ENCODE measurements around the gene JPH2.
"Not testable (repeated sequence)": the region's sequence is repeated elsewhere in the genome, so short reads cannot be mapped to it uniquely, and the experiment has no call there.

The JPH2 gene

GRCh38 chr20:44212792-44213191 lies 25.8 kb upstream of the JPH2 start:
- no peak for FAIRE-seq
- DNase-seq (ENCODE audit: extremely low spot score, insufficient read length, low read depth) = no peak

DNA sequence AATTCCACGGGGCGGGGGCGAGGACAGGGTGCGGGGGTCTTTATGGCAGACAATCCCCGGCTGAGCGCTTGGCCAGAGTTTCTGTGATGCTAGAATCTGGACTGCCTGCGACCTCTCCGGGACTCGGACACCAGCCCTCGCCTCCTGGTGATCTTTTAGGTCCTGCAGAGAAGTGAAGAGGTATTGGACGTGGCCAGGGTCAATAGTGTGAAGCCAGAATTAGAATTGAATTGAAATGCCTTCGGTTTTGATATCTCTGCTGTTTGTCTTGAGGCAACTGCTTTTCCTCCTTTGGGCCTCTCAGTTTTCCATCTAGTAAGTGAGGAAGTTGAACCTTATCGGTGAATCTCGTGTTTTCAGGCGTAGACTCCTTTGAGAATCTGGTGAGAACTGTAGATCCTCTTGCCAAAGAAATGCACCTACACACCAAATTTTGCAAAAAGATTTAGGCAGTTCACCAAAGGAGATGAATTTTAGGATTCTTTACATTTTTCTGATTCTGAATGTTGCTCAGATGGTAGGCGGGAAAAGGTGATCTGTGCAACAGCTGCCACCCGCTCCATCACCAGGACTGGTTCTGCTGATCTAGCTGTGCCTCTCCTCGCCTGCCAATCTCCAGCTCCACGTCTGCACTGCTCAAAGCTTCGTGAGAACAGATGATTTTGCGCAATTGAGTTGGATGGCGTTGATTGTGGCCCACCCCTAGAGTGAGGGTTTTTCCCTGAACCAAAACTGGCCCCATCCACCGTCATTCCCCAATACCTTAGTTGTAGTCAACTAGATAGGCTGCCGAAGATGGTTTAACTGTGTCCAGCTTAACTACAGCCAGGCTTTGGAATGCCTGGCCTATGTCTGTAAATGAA lies 24.4 kb upstream of the JPH2 start:
- no peak for FAIRE-seq
- no peak for DNase-seq (ENCODE audit: extremely low spot score, insufficient read length, low read depth)

DNA sequence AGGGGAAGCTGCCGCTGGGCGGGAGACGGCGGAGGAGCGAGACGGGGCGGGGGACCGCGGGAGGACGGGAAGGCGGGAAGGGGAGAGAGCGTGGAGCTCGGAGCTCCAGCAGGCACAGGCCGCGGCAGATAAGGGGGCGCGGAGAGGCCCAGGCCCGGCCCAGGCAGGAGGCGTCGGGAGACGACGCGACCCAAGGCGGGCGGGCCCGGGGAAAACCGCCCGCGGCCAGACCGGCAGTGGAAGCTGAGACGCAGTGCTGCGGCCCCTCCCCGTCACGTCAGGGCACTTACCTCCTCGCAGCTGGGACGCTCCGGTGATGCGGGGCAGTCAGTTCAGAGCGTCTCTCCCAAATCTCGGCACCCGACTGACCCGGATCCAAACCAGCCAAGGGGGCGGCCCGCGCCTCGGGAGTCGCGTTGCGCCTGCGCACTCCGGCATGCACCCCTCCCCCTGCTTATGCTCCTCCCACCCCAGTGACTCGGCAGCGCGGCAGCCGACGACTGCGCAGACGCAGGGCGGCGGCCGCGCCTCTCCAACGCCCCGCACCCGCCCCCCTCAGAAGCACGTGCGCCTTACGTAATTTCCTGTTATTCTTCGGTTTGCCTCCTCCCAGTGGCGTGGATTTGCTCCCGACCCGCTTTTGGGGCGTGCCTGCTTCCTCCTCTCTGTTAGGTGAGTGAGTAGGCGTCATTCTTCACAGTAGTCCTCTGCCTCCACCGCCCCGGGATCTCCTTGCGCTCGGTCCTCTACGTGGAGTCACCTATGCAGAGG lies 23.6 kb upstream of the JPH2 start, which contains the start of gene OSER1:
OSER1 (minus strand) TSS at position 366 of the 771 bp plus-strand sequence. CDS start 3,814 bp downstream, outside the sequence.
- DNase-seq (ENCODE audit: extremely low spot score, insufficient read length, low read depth) (peak; percentile 97), FAIRE-seq (peak; percentile 96)

DNA sequence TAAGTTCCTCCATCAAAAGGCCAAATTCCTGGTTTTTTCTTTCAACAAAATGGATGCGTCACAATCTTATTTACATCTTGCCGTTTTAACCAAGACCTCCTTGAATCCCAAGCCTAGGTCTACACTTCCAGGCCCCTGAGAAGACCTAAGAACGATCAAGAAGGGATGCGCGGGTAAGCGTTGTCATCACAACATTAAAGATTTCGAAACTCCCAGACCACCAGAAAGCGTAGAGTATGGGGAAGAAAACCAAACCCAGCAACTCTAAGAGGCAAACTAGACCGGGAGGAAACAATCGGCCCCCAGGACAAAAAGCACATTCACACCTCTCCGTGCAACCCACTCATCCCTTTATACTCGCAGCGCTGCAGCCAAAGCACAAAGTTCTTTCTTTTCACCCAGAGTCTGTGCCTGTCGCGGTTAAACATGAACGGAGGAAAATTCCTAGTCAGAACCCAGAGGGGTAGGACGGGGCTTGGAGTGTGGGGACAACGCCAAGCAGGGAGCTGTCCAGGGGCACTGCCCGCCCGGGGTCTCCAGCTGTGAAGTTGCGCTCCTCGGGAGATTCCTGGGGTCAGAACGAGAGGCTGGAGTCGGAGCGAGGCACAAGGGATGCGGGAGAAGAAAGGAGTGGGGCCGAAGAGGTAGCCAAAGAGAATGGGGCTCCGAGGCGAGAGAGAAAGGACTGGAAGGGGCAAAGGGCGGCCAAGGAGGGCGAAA lies 22.9 kb upstream of the JPH2 start:
- DNase-seq (ENCODE audit: extremely low spot score, insufficient read length, low read depth) (no peak), FAIRE-seq (no peak)

- FAIRE-seq = peak; percentile 24
- no peak for DNase-seq (ENCODE audit: extremely low spot score, insufficient read length, low read depth)
These were observed 21.8 kb upstream of the JPH2 start for GRCh38 chr20:44208770-44209169.

DNA sequence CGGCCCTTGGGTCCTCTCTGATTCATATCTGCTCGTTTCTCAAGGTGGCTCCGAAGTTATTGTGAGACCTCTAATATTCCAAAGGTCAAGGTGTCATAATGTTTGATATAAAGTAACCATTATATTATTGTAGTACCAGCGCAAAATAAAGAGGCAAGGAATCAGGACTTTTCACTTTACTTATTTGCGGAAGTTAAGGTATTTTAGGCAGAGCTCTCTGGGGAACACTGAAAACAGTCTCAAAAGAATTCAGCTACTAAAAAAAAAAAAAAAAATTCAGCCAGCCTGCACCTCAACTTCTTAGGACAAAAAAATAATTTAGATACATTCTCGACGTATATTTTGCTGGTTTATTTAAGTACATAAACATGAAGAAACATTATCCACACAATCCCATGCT lies 21.2 kb upstream of the JPH2 start:
- DNase-seq (ENCODE audit: extremely low spot score, insufficient read length, low read depth) (no peak), FAIRE-seq (no peak)

DNA sequence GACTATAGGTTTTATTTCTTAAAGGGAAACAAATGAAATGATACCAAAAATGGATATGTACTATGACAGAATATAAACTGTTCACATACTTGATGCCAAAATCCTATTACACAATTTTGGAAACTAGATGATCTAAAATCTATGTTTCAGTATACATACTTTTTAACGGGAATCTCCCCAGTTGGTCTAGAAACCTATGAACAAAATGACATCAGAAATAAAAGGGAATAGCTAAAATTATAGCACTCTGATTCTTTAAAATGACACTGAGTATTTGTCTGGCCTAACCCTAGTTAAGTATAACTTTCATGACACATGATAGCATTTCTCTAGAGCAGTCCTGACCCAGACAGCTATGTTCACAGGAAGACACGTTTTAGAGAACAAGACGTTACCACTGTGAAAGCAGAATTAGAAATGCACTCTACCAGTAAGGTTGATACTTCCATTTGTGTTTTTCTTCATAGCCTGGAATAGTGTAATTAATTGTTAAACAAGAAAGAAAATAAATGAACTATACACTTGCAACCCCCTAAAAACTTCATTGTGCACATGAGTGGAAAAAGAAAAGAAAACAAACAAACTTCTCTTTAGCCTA lies 20.2 kb upstream of the JPH2 start:
- DNase-seq (ENCODE audit: extremely low spot score, insufficient read length, low read depth) (no peak), FAIRE-seq (no peak)

DNA sequence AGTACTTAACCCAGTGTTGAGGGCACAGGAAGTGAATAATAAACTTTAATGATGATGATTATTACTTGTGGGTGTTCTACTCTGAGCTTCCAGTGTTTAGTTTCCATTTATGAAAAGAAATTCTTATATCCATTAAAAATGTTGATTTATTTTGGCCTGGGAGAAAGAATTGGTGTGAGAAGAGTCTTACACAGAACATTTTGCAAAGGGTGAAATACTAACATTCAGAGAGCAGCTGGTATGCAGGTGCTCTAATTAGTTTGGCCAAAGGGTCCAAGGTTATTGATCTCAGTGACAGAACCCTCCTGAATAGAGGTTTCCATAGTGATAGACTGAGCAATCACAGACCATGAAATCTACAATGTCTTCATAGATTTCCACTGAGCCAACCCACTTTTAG lies 19.1 kb upstream of the JPH2 start:
- DNase-seq (ENCODE audit: extremely low spot score, insufficient read length, low read depth) (no peak), FAIRE-seq (no peak)

GRCh38 chr20:44204832-44205215 lies 17.8 kb upstream of the JPH2 start:
- FAIRE-seq (no peak), DNase-seq (ENCODE audit: extremely low spot score, insufficient read length, low read depth) (no peak)

DNA sequence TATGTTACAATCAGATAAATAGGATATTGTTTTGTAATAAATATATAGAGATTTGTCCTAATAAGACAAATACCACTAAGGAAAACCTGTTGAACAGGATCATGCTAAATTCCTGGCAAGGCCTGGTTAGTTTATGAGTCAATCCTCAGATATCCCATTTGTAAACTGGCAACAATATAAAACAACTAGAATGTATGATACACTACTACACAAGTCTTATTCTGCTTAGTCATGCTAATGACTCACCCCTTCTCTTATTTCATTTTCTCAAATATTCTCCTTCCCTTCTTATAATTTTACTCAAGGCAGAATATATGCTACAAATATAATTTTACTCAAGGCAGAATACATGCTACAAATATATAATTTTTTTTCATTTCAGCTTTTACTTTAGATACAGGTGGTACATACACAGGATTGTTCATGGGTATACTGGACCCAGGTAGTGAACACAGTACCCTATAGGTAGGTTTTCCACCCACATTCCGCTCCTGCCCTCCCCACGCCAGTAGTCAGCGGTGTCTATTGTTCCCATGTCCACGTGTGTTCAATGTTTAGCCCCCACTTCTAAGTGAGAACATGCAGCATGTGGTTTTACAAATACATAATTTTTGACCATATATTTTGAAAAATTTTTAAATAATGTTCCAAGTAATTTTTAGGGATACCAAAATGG lies 17.3 kb upstream of the JPH2 start:
- no peak for FAIRE-seq

GRCh38 chr20:44203161-44203560 lies 16.2 kb upstream of the JPH2 start:
- FAIRE-seq = no peak
- no peak for DNase-seq (ENCODE audit: extremely low spot score, insufficient read length, low read depth)

More for the DNA sequence above, 17.3 kb upstream of the JPH2 start:
- no peak for DNase-seq (ENCODE audit: extremely low spot score, insufficient read length, low read depth)

- DNase-seq (ENCODE audit: extremely low spot score, insufficient read length, low read depth) = no peak
- FAIRE-seq = no peak
These were observed 14.0 kb upstream of the JPH2 start for GRCh38 chr20:44200983-44201382.

DNA sequence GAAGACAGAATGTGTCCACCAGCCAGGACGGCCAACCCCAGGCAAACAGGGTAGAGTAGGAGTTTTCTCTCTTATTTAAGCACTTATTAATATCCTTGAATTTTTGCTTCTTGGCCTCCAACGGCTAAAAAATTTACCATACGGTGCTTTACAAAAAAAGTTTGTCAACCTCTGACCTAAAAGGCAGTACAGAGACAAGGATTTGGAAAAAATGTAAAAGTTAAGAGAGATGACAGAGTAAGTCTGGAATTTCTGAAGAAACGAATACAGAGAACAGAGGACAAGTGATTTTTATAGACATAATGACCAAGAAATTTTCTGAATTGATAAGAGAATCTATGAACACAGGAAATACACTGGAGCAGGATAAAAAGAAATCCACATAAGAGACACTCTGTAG lies 13.4 kb upstream of the JPH2 start:
- no peak for DNase-seq (ENCODE audit: extremely low spot score, insufficient read length, low read depth)
- FAIRE-seq = no peak

GRCh38 chr20:44199877-44200276 lies 12.9 kb upstream of the JPH2 start:
- DNase-seq (ENCODE audit: extremely low spot score, insufficient read length, low read depth) (no peak), FAIRE-seq (no peak)

- FAIRE-seq (no peak), DNase-seq (ENCODE audit: extremely low spot score, insufficient read length, low read depth) (no peak)
These were observed 11.9 kb upstream of the JPH2 start for GRCh38 chr20:44198872-44199271.

- FAIRE-seq = no peak
- no peak for DNase-seq (ENCODE audit: extremely low spot score, insufficient read length, low read depth)
These were observed 9.3 kb upstream of the JPH2 start for GRCh38 chr20:44196271-44196670.

DNA sequence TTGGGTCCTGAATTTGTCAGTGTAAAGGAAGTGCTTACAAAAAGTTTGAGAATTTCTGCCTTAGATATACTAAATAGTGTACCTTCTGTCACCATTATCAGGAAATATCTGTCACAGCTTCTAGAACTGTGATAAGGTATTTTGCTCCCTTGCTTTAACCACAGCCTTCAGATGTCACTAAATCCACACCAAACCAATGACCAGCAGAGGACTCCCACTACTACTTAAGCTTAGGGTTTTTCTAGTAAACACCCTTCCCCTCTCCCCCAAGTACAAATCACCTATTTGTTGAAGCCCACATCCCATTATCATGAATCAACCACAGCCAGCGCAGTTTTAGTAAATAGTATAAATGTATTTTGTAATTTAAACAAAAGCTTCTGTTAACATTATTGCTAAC lies 8.6 kb upstream of the JPH2 start:
- DNase-seq (ENCODE audit: extremely low spot score, insufficient read length, low read depth) (no peak), FAIRE-seq (no peak)

GRCh38 chr20:44193801-44194200 lies 6.8 kb upstream of the JPH2 start:
- DNase-seq (ENCODE audit: extremely low spot score, insufficient read length, low read depth) (no peak), FAIRE-seq (no peak)

- DNase-seq (ENCODE audit: extremely low spot score, insufficient read length, low read depth); FAIRE-seq: not testable (repeated sequence)
These were observed 4.7 kb upstream of the JPH2 start for GRCh38 chr20:44191640-44192039.

Data from GM18507 (cell line).